Upper lobe of left lung (tissue), 6 donors: Measurements from ENCODE around the gene CTBP2. TPM values are rescaled to one million over a fixed set of nuclear protein-coding genes. Genes with fewer than 3 reads are reported as not detected.

Experiments
- ATAC-seq, 2 donors: fragments of 200-7000 bp; cut with Tn5 transposase; one replicate each; pipeline ENCODE4 v1.9.1; 2022; ENCODE audit warnings: mild to moderate bottlenecking in 2 of 2, moderate library complexity in 2 of 2; ENCODE audit not compliant: low FRiP score in 2 of 2
- DNase-seq, 2 donors: peaks; one replicate each; pipeline ENCODE4 v3.0.0-alpha.2; 2019 to 2020
- H3K27ac ChIP-seq, 4 donors: fragments of 200-600 bp; sonication (generic); one replicate each; pipeline ENCODE4 v1.5.1; 2016 to 2019
- H3K27me3 ChIP-seq, 4 donors: fragments of 200-600 bp; sonication (generic); one replicate each; pipeline ENCODE4 v1.5.1; 2017 to 2019
- H3K36me3 ChIP-seq, 4 donors: fragments of 200-600 bp; sonication (generic); one replicate each; pipeline ENCODE4 v1.5.1; 2016 to 2019
- H3K4me1 ChIP-seq, 4 donors: fragments of 200-600 bp; sonication (generic); one replicate each; pipeline ENCODE4 v1.5.1; 2018 to 2019
- H3K4me3 ChIP-seq, 4 donors: fragments of 200-600 bp; sonication (generic); one replicate each; pipeline ENCODE4 v1.5.1; 2017 to 2019; ENCODE audit warnings: mild to moderate bottlenecking in 2 of 4, moderate library complexity in 1 of 4
- H3K9me3 ChIP-seq, 4 donors: fragments of 200-600 bp; sonication (generic); one replicate each; pipeline ENCODE4 v1.5.1; 2018 to 2019
- EP300 ChIP-seq, 4 donors: sonication (generic); formaldehyde crosslinking; IDR thresholded peaks; one replicate each; pipeline ENCODE4 v1.5.1; 2017; ENCODE audit warnings: antibody characterized with exemption in 4 of 4, control low read depth in 2 of 4
- POLR2A ChIP-seq, 4 donors: fragments of 450-650 bp; IDR thresholded peaks; one replicate each; pipeline ENCODE4 v1.5.1; 2016 to 2017; ENCODE audit warnings: antibody characterized with exemption in 4 of 4, mild to moderate bottlenecking in 2 of 4
- POLR2AphosphoS5 ChIP-seq, 2 donors: sonication (generic); formaldehyde crosslinking; IDR thresholded peaks; one replicate each; pipeline ENCODE4 v1.5.1; 2017; ENCODE audit warnings: antibody characterized with exemption in 2 of 2
- WGBS, 2 donors: methylation state at CpG; one replicate each; pipeline ENCODE4 v1.1.5; 2017 to 2018; 5-methylcytosine and 5-hydroxymethylcytosine counted together
- total RNA-seq, 6 donors: library from RNA; depleted of rRNA in 4 of 6; stranded (reverse); fragments of >200 nt in 4 of 6; gene quantifications; one replicate each; pipeline versions ENCODE4 v1.1.0 to v1.2.1, GENCODE V29; 2016 to 2021
- TF ChIP-seq, protein P1 (sequence below), 6 experiments: fragments of 450-650 bp in 4 of 6; fragments of 200-600 bp in 2 of 6; sonication (generic) in 2 of 6; IDR thresholded peaks; one replicate each; pipeline ENCODE4 v1.5.1; 2016 to 2019; ENCODE audit warnings: antibody characterized with exemption in 6 of 6
- donor health status: DM: no; HTN: no; CAD: no; lungs with moderate emphysema.
- donor health status: DM: no; HTN: yes; CAD: no; lungs with severe emphysema.

CTBP2 gene
- total RNA-seq, 6 donors from 2014 or later: 47.1 to 82.5 (median 59.7) TPM

DNA sequence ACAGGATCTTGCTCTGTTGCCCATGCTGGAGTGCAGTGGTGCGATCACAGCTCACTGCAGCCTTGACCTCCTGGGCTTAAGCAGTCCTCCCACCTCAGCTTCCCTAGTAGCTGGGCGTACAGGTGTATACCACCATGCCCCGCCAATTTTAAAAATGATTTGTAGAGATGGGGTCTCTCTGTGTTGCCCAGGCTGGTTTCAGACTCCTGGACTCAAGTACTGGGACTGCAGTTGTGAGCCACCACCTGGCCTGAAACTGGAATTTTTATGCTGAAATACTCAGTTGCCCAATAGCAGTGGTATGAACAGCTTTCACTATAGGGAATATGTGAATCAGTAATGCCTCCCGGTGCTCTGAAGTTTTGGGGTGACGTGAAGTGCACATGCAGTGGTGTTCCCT, 210.8 kb downstream of the CTBP2 start:
- DNase-seq (no peak), ATAC-seq (no peak)
- H3K27ac ChIP-seq: no peak overlapping the region
- H3K4me1 ChIP-seq: peaks cover 5 to 29% (median 10%) of the 10 kb centered on the region in 4 donors
- H3K9me3 ChIP-seq: no peaks in the 10 kb centered on the region
- WGBS, 2 donors: 94 to 97% methylated on average over 5 of the region's 5 CpGs
- TF ChIP-seq EP300 (IDR thresholded peaks at IDR 0.05) (no peak), POLR2AphosphoS5 (IDR thresholded peaks at IDR 0.05) (no peak), POLR2A (IDR thresholded peaks at IDR 0.05) (no peak)
- TF ChIP-seq, protein P1, sequence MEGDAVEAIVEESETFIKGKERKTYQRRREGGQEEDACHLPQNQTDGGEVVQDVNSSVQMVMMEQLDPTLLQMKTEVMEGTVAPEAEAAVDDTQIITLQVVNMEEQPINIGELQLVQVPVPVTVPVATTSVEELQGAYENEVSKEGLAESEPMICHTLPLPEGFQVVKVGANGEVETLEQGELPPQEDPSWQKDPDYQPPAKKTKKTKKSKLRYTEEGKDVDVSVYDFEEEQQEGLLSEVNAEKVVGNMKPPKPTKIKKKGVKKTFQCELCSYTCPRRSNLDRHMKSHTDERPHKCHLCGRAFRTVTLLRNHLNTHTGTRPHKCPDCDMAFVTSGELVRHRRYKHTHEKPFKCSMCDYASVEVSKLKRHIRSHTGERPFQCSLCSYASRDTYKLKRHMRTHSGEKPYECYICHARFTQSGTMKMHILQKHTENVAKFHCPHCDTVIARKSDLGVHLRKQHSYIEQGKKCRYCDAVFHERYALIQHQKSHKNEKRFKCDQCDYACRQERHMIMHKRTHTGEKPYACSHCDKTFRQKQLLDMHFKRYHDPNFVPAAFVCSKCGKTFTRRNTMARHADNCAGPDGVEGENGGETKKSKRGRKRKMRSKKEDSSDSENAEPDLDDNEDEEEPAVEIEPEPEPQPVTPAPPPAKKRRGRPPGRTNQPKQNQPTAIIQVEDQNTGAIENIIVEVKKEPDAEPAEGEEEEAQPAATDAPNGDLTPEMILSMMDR (IDR thresholded peaks at IDR 0.05): no peak
- H3K36me3 ChIP-seq: peaks cover 0 to 11% (median 0%) of the 10 kb centered on the region in 4 donors
- no peak overlapping the region for H3K4me3 ChIP-seq
- no peaks in the 10 kb centered on the region for H3K27me3 ChIP-seq

DNA sequence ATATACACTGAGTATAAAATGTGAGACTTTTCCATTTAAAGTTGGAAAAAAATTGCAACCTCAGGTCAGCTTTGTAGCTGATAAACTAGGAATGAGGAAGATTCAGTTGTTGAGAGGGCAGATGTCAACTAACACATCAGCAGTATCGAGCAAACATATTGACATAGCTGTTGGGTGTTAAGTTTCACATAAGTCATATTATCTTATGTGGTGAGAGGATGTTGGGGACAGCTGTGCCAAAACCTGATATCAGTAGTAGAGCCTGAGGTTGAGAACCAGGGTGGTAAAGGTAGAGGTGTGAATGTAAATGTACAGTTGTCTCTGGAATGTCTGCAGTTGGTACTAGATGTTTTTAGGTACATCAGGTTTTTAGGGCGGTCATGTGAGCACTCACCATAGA, 213.4 kb downstream of the CTBP2 start:
- DNase-seq (no peak), ATAC-seq (no peak)
- H3K4me1 ChIP-seq: peaks cover 25 to 40% (median 31%) of the 10 kb centered on the region in 4 donors
- no peak overlapping the region for H3K4me3 ChIP-seq
- H3K9me3 ChIP-seq: no peaks in the 10 kb centered on the region
- TF ChIP-seq POLR2A (IDR thresholded peaks at IDR 0.05) (no peak), EP300 (IDR thresholded peaks at IDR 0.05) (no peak), POLR2AphosphoS5 (IDR thresholded peaks at IDR 0.05) (no peak)
- TF ChIP-seq, protein P1 (IDR thresholded peaks at IDR 0.05): no peak
- 57 to 66% methylated on average over 2 of the region's 2 CpGs for WGBS, 2 donors
- H3K27ac ChIP-seq: no peak overlapping the region
- peaks cover 0 to 11% (median 0%) of the 10 kb centered on the region in 4 donors for H3K36me3 ChIP-seq
- H3K27me3 ChIP-seq: no peaks in the 10 kb centered on the region

DNA sequence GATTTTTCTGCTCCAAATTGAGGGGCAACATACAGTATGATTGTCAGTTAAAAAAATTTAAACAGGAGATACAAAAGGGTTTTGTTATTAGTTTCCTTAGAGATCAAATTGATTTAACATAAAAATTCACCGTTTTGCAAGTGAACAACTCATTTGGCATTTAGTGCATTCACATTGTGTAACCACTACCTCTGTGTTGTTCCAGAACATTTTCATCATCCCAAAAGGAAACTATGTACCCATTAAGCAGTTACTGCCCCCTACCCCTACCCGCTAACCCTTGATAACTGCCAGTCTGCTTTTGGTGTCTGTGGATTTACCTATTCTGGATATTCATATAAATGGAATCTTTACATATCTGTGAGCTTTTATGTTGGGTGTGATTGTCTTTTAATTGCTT, 215.4 kb downstream of the CTBP2 start:
- Histone ChIP-seq H3K9me3 (no peaks in the 10 kb centered on the region), H3K36me3 (peaks cover 0 to 11% (median 0%) of the 10 kb centered on the region in 4 donors), H3K4me1 (peaks cover 30 to 51% (median 34%) of the 10 kb centered on the region in 4 donors), H3K27me3 (no peaks in the 10 kb centered on the region), H3K27ac (no peak overlapping the region), H3K4me3 (no peak overlapping the region)
- DNase-seq (no peak), ATAC-seq (no peak)
- WGBS, 2 donors: 70 to 83% methylated on average over 2 of the region's 2 CpGs
- no peak for TF ChIP-seq EP300 (IDR thresholded peaks at IDR 0.05)
- TF ChIP-seq, protein P1 (IDR thresholded peaks at IDR 0.05): no peak
- TF ChIP-seq POLR2A (IDR thresholded peaks at IDR 0.05): no peak
- TF ChIP-seq POLR2AphosphoS5 (IDR thresholded peaks at IDR 0.05): no peak

DNA sequence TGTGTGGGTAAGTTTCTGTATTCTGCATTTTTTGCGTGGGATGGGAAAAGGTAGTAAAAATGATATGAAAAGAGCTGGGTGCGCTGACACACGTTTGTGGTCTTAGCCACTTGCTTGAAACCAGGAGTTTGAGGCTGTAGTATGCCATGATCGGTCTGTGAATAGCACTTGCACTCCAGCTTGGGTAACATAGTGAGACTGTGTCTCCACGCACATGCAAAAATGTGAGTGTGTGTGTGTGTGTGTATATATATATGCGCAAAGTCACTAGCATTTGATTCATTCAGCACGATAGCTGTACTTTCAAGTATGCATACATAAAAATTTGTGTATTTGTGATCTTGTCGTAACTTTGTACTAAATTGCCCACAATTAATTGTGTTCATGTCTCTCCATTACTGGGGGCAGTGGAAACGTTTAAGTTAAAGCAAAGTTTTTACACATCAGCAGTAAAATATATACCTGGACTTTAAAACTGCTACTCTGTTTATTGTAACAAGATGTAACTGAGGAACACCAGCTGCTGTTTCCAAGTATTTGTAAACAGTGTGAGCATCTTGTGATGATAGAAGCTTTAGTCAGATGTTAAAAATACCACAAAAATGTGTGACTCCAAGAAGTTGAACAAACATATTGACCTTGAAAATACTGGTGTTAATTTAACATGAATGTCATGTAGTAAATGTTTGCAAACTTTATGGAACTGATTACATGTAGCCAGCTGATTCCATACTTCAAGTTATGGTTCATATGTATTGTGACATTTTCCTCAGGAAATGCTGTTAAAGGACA, 216.9 kb downstream of the CTBP2 start:
- H3K4me1 ChIP-seq: peaks cover 31 to 53% (median 38%) of the 10 kb centered on the region in 4 donors
- H3K4me3 ChIP-seq: no peak overlapping the region
- TF ChIP-seq, protein P1 (IDR thresholded peaks at IDR 0.05): no peak
- TF ChIP-seq POLR2A (IDR thresholded peaks at IDR 0.05) (no peak), EP300 (IDR thresholded peaks at IDR 0.05) (peak in 1 of 4 donors; percentile 19), POLR2AphosphoS5 (IDR thresholded peaks at IDR 0.05) (no peak)
- ATAC-seq: peak in 1 of 2 donors; percentile 36
- peaks cover 0 to 4% (median 0%) of the 10 kb centered on the region in 4 donors for H3K36me3 ChIP-seq
- no peak overlapping the region for H3K27ac ChIP-seq
- H3K9me3 ChIP-seq: no peaks in the 10 kb centered on the region
- 82 to 83% methylated on average over 9 of the region's 9 CpGs for WGBS, 2 donors
- H3K27me3 ChIP-seq: no peaks in the 10 kb centered on the region
- DNase-seq: no peak
